ENCODE measurements around the gene SRRM4. TPM values are rescaled to one million over a fixed set of nuclear protein-coding genes. Genes with fewer than 3 reads are reported as not detected.

The SRRM4 gene
- total RNA-seq, 1 experiment from 2014 or later, result 0.02 TPM

GRCh38 chr12:119122047-119122446, 140.7 kb downstream of the SRRM4 start:
- Histone ChIP-seq H3K79me2 (ENCODE audit: insufficient read depth, low read length) (no peaks in the 10 kb centered on the region), H3K27me3 (ENCODE audit: insufficient read depth, low read length) (peaks cover 50% of the 10 kb centered on the region), H3K4me3 (replicated peaks in 1 of 2; ENCODE audit: low read depth in 1 of 2, low read length in 2 of 2) (no peak overlapping the region), H3K9me3 (ENCODE audit: control insufficient read depth in 1 of 2, insufficient read depth in 1 of 2, low read depth in 1 of 2, low read length in 2 of 2) (no peaks in the 10 kb centered on the region), H3K4me2 (ENCODE audit: low read length) (no peak overlapping the region), H2AFZ (ENCODE audit: low read depth, low read length, poor library complexity, severe bottlenecking) (no peak overlapping the region), H3K9ac (ENCODE audit: low read length) (no peak overlapping the region), H3K9me2 (ENCODE audit: insufficient read depth) (no peaks in the 10 kb centered on the region), H3K36me3 (ENCODE audit: control insufficient read depth in 1 of 2, insufficient read depth in 2 of 2, low read length in 2 of 2) (no peaks in the 10 kb centered on the region), H3K4me1 (ENCODE audit: control insufficient read depth in 1 of 2, insufficient read depth in 2 of 2, low read length in 2 of 2) (no peaks in the 10 kb centered on the region), H3K27ac (ENCODE audit: low read depth, low read length) (no peak overlapping the region), H4K20me1 (ENCODE audit: insufficient read depth) (no peaks in the 10 kb centered on the region)
- intact Hi-C loops (cut with micrococcal nuclease), result no loop called here
- ChIA-PET CTCF (no interaction called here), RAD21 (ENCODE audit: low non-redundant PET in 1 of 2, low total read pairs in 2 of 2, uncharacterized antibody in 2 of 2, unreplicated experiment in 2 of 2) (no interaction called here), POLR2A (no interaction called here)
- ATAC-seq (no peak), DNase-seq (ENCODE audit: low read depth, low spot score) (no peak)
- BruUV-seq (replicated peaks), result no TSS peak
- TF ChIP-seq RAD21 (IDR thresholded peaks at IDR 0.05; ENCODE audit: low read depth), result no peak
- no peak for TF ChIP-seq ELF1 (IDR thresholded peaks at IDR 0.05; ENCODE audit: borderline replicate concordance, low read depth)
- TF ChIP-seq ZNF274 (IDR thresholded peaks at IDR 0.05; ENCODE audit: low read depth, low read length), result no peak
- no peak for TF ChIP-seq ATF3 (IDR thresholded peaks at IDR 0.05)
- TF ChIP-seq SP1 (IDR thresholded peaks at IDR 0.05; ENCODE audit: low read depth), result no peak
- TF ChIP-seq MAX (IDR thresholded peaks at IDR 0.05), result no peak
- TF ChIP-seq YY1 (IDR thresholded peaks at IDR 0.05; ENCODE audit: extremely low read depth, insufficient replicate concordance, low read depth, low read length), result no peak
- no peak for TF ChIP-seq EZH2phosphoT487 (IDR thresholded peaks at IDR 0.05; ENCODE audit: borderline replicate concordance)
- no peak for TF ChIP-seq POLR2AphosphoS5 (IDR thresholded peaks at IDR 0.05; ENCODE audit: low read depth, low read length)
- no peak for TF ChIP-seq CBX3 (IDR thresholded peaks at IDR 0.05; ENCODE audit: low read depth)
- TF ChIP-seq EZH2 (IDR thresholded peaks at IDR 0.05), result no peak
- TF ChIP-seq SIN3A (IDR thresholded peaks at IDR 0.05; ENCODE audit: low read depth), result no peak
- TF ChIP-seq ZFX (IDR thresholded peaks at IDR 0.05), result no peak
- TF ChIP-seq REST (IDR thresholded peaks at IDR 0.05; ENCODE audit: low read depth), result no peak
- TF ChIP-seq EGR1 (IDR thresholded peaks at IDR 0.05; ENCODE audit: low read depth), result no peak
- TF ChIP-seq ZBTB33 (IDR thresholded peaks at IDR 0.05; ENCODE audit: extremely low read depth, insufficient replicate concordance, low read length), result no peak
- TF ChIP-seq JUND (IDR thresholded peaks at IDR 0.05), result no peak
- no peak for TF ChIP-seq TCF7L2 (IDR thresholded peaks at IDR 0.05; ENCODE audit: borderline replicate concordance, extremely low read depth, insufficient read depth, insufficient read length)

Data from HCT116 (cell line).